Ovary (tissue), 3 donors: ENCODE data around the gene QTRT2.

ENCODE experiments used
- CTCF ChIP-seq, 3 donors: fragments of 450-650 bp in 2 of 3; fragments of 200-600 bp in 1 of 3; IDR thresholded peaks; one replicate each; pipeline versions ENCODE4 v1.5.1 to v1.8.0; 2016 to 2022; ENCODE audit warnings: antibody characterized with exemption in 3 of 3, mild to moderate bottlenecking in 1 of 3
- EP300 ChIP-seq: sonication (generic); formaldehyde crosslinking; IDR thresholded peaks from one replicate; pipeline ENCODE4 v1.6.1; 2017; ENCODE audit warnings: antibody characterized with exemption
- POLR2A ChIP-seq: fragments of 450-650 bp; IDR thresholded peaks from one replicate; pipeline ENCODE4 v1.6.1; 2017; ENCODE audit warnings: antibody characterized with exemption, mild to moderate bottlenecking, moderate library complexity
- donor health status: DM: no; HTN: no; CAD: no.

GRCh38 chr3:114067804-114068203 lies 11.3 kb downstream of the QTRT2 start:
- TF ChIP-seq CTCF (IDR thresholded peaks at IDR 0.05) (no peak), POLR2A (no peak), EP300 (no peak)
